ENCODE measurements around the gene SMOC1.

Gene SMOC1

DNA sequence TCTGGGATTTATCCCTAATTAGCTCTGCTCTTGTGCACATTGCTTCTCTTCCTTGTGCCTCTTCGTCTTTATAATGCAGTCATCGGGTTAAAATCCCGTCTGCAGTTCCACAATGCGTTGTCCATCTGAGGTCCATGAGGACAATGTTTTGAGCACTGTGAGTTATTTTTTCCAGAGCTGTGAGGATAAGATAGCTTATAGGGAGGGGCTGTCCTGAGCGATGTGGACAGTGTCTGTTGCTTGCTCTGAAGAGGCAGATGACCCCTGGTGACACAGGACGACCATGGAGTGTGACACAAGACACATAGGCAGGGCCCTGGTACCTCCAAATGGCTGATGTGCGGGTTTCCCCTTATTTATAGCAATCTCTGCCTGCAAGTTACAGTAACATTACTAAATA lies 132.5 kb downstream of the SMOC1 start:
- DNase-seq (ENCODE audit: low read depth) = no peak

DNA sequence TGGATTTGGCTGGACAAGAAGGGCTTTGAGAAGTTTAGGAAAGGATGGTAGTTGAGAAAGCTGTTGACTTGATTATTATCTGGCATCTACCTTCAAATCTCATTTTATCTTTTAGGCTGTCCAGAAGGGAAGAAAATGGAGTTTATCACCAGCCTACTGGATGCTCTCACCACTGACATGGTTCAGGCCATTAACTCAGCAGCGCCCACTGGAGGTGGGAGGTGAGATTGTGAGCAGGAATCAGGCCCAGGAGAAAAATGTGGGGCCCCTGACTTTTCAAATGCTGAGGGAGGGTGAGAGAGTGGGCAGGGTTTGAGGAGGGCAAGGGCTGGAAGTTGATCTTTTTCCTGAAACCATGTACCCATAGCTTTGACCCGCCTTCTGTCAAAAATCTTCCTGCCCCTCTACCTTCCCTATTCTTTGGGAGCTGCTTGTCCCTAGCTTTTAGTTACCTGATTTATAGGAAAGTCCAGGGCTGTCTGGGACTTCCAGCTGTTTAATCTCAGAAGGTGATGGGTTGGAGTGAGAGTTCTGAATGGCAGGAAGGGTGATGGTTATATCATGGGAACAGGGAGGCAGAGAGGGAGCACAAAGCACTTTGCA lies 134.2 kb downstream of the SMOC1 start:
- peak; percentile 4 for DNase-seq (ENCODE audit: low read depth)

DNA sequence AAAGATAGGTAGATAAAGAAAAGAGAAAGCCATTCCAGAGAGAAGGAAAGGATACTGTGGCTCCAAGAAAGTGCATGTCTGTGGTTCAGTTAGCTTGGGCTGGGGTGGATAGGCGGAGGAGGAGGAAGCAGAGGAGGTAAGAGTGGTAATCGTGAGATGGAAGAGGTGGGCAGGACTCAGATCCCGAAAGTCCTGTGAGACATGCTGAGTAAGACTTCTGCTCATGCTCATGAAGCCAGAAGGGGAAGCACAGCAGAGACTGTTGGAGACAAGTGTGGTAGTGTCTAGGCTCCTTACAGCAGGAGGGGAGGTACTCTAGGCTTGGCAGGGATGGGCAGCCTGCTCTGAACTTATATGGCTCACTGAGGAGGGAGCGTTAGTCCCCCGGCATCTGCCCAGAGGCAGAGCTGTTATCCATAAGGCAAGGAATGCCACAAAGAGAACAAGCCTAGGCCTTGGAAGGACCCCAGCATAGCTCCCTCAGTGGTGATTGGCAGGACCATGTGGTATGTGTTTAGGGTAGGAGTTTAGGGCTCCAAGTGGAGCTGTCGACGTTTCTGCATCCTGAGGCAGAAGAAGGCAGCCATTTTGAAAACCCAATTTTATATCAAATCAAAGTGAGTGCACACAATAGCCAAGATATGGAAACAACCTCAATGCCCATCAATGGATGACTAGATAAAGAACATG lies 135.3 kb downstream of the SMOC1 start:
- DNase-seq (ENCODE audit: low read depth) = no peak

DNA sequence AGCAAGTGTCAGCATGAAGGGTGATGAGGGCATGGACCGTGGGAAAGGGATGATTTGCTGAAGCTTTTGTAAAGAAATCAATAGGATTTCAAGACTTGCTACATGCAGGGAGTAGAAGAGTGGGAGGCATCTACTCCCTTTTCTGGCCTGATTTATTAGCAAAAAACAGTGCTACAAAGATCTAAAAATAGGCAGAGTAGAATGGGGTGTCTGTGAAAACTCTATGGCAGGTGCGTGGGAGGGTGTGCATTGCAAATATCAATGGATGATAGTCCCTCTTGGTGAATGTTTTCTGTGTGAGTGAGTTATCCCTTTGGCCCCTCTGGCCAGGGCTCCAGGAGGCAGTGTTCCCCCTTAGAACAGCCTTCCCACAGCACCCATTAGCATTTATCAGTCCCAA lies 139.0 kb downstream of the SMOC1 start:
- no peak for DNase-seq (ENCODE audit: low read depth)

DNA sequence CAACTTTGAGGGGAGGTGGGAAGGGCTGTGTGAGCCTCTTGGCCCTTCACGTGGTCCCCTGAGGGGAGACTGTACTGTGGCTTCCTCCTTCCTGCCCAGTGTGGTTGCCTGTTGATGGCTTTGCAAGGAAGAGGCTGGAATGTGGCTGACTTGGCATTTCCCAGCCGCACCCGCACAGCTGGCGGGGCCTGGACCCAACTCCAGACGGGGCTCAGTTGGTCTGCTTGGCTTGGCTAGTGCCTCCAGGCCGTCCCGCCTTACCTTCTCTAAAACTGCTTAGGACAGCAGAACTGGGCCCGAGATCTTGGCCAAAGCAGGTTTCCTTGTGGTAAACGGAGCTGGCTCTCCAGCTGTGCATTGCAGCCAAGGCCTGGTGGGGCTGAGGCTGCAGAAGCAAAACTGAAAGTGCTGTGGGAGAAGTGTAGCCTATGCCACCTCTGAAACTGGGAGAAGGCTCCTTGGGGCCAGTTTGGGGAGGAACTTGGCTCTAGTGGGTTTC lies 139.5 kb downstream of the SMOC1 start:
- DNase-seq (ENCODE audit: low read depth) = no peak

DNA sequence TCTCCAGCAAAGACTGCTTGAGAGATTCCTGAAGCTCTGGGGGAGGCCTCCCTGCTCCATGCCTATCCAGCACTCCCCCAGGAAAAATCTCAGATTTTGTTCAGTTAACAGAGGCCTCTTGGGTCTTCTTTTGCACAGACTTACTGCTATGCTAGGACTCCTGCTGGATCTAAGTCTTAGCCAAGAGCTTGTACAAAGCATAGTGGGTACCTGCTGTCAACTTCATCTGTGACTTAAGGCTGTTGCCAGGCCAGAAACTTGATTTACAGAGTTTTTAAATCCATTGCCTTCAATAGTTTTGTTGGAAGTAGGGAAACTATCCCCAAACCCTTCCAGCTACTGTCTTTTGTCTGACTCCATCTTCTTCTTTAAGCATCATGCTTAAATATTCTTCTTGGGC lies 140.5 kb downstream of the SMOC1 start:
- no peak for DNase-seq (ENCODE audit: low read depth)

DNA sequence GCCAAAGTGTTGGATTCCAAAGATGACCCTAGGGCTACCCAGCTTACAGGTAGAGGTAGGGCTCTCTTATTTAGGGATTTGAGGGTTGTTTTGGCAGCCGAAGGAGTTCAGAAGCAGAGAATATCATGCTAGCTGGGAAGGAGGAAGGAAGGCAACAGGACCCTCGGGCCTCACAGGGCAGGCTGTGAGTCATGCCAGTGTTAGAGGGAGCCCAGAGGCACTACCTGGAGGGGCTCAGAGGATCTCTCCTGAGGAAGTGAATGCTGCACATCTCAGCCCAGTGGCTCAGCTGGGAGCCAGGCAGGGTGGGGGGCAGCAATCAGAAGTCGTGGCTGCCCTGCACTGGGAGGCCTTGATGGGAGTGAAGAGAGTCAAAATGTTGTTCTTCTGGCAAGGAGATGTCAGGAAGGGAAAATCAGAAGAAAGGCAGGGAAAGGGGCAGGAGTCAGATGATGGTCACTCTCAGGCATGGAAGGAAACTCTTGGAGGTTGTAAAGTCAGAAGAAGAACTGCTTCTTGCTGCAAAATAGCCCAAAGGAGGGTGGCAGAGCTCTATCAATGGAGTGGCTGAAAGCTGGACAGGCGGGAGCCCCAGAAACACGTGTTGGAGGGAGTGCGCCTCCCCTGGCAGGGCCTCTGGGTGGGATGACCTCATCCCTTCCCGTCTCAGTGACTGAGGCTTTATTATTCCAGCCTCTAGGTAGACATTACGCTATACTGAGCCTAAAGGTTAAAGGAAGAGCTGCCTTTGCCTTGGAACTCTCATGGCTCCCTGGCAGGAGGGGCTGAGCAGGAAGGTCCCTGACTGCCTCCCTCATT lies 141.3 kb downstream of the SMOC1 start:
- no peak for DNase-seq (ENCODE audit: low read depth)

DNA sequence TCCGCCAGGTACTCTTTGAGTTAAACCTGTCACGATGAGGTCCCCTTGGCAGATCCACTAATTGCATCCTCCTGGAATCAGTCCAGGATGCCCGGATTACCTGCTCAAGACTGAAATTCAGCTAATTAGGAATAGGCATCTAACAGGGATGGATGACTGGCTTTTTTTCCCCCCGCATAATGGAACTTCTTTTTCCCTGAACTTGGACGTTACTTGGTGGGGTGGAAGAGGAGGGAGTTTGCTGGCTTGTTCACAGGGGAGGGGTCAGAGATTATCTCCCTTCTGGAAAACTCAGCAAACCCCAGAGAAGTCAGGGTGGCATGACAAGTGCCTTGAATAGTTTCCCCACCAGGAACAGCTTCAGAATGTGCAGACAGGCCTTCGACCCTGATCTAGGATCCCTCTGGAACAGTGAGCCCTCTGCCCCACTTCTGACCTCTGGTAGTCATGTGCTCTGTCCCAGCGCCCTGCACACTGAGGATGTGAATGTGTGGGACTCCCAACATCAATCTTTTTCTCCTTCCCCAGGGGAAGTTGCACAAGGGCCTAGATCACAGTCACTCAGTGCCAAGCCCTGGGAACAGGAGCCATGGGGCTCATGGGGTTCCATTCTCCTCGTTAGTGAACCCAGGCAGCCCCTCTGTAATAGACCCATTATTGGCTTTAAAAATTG lies 142.5 kb downstream of the SMOC1 start:
- DNase-seq (ENCODE audit: low read depth) = no peak

DNA sequence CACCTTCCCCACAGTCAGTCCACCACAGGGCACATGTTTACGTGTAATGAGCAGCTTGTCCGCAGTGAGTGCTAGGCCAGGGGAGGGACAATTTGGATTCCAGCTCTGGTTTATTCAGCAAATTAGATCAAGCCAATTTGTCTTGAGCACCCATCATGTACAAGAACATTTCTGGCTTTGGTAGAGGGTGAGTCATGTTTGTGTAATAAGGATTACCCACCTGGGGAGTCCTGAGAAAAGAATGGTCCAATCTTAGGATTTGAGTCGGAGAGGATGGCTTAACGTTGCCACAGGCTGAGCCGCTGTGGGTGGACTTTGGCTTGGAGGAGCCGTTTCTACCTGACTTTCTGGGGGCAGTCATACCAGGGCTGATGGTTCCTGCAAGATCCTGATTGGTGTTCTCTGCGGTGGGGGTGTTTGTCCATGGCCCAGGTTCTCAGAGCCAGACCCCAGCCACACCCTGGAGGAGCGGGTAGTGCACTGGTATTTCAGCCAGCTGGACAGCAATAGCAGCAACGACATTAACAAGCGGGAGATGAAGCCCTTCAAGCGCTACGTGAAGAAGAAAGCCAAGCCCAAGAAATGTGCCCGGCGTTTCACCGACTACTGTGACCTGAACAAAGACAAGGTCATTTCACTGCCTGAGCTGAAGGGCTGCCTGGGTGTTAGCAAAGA lies 143.7 kb downstream of the SMOC1 start:
- DNase-seq (ENCODE audit: low read depth) = no peak

DNA sequence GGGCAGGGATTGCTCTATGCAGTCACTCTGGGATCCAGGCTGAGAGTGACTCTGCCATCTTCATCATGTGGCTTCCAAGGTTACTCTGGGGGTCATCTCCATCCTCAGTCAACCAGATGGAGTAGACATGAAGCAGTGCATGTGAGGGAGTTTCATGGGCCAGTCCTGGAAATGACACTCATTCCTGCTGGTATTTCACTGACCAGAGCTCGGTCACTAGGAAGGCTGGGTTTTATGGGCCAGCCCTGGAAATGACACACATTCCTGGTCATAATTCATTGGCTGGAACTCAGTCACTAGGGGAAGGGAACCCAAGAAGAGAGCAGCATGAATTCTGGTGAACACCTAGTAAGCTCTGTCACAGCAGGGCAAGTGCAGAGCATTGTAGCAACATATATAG lies 144.7 kb downstream of the SMOC1 start:
- no peak for DNase-seq (ENCODE audit: low read depth)

DNA sequence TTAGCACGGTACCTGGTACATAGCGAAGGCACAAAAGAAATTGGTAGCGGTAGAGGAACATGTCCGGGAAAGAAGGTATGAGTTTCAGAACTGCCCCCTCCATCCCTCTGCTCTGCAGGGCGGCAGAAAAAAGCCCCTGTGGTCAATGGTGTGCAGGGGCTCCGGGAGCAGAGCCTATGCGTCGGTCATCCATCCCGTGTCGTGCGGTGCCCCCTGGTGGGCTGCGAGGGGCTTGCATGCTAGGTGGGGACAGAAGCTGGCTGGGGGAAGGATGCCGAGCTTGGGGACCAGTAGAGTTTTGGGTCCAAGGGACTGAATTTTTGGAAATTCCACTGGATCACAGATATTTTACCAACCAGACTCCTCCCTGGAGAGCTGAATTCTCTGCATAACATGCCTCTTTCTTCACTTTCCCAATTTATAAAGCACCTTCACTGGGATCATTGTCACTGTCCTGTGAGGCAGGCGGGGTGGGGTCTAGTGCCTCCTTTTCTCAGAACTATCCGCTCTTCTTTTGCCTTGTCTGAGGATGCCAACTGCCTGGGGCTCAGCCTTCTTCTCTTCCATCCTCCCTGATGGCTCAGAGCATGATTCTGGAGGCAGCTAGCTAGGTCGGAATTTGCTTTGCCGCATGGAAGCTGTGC lies 148.7 kb downstream of the SMOC1 start:
- peak; percentile 49 for DNase-seq (ENCODE audit: low read depth)

DNA sequence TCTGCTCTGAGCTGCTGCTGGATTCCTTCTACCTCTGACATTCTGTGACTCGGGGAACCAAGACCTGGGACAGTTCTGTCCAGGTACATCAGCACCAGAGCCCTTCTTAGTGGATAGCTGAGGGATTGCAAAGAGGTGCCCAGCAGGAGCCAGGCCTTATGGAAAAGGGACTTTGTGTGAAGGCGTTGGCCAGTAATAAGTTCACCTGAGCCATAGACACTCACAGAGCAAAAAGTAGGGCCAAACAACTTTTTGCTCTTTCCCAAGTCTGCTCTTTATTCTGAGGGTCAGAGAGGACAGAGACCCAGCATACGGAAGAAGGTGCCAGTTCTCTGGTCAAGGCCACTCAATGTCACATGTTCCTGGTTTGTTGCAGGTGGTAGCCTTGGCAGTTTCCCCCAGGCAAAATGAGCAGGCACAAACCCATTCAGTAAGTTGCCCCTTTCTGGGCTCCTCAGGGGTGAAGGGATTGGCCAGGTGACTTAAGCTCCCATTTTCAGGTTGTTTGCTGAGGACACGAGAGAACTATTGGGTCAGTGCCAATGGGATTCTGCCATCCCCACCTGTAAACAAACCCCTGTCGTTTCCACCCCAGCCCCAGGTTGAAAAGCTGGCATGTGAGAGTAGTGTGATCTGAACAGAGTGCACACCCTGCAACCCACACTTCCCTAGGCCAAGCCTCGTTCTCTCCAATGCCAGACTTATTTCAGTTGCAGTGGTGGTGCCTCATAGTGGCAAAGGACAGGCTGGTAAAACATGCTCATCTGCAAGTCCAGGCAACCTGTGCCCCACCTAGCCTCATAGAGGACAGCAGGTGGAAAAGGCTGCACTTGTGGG lies 150.3 kb downstream of the SMOC1 start:
- DNase-seq (ENCODE audit: low read depth) = no peak

DNA sequence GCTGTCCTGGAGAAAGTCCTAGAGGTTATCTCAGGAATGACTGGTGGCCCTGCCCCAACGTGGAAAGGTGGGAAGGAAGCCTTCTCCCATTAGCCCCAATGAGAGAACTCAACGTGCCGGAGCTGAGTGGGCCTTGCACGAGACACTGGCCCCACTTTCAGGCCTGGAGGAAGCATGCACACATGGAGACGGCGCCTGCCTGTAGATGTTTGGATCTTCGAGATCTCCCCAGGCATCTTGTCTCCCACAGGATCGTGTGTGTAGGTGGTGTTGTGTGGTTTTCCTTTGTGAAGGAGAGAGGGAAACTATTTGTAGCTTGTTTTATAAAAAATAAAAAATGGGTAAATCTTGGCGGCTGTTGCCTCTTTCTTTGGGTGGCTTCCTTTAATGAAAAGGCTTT lies 152.8 kb downstream of the SMOC1 start:
- DNase-seq (ENCODE audit: low read depth) = no peak

DNA sequence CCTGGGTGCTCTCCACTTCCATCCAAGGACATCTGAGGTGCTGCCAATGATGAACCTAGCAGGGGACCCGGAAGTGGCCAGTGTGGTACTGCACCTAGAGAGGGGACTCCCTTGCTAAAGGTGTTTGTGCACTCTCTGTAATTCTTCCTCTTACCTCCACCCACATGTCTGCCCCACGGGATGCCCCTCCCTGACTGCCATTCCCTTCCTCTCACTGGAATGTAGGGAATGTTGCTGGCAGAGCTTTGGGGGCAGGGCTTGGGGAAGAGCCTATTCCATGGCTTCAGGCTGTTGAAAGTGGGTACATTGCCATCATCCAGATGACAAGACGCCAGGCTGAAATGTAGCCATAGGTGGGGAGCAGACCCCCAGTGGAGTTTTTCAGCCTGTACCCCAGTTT lies 153.2 kb downstream of the SMOC1 start:
- no peak for DNase-seq (ENCODE audit: low read depth)

DNA sequence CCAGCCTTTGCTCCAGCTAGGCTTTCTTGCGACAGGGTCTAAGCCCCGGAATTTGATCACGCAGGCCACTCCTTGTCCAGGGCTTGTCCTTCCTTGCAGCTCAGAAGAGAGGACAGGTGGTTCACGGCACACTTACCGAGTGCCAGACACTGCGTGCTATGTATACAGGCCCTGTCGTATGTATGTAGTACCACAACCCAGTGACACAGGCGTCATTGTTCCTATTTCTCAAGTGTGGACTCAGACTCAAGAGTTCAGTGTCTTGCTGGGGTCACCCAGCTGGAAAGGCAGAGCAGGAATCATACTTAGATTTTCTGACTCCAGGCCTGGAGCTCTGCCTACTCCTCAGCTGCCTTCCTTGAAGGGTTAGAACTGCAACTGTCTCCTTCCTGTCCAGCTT lies 153.9 kb downstream of the SMOC1 start:
- DNase-seq (ENCODE audit: low read depth) = no peak

DNA sequence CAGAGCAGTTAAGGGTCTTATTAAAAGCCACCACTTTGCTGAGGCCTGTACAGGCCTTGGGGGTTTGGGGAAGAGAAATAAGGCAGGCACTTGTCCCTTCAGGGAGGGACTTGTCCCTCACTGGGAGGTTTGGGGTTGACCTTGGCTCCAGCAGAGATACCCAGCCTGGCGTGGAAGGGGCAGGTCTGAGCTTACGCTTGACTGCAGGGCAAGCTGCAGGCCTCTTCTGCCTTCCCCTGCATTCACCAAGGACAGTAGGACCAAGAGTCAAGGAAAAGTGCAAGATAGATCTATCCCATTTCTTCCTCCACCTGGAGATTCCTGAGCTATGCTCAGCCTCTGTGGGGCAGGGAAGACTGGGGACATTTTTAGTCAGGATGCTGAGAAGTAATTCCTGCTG lies 154.3 kb downstream of the SMOC1 start:
- DNase-seq (ENCODE audit: low read depth) = no peak

DNA sequence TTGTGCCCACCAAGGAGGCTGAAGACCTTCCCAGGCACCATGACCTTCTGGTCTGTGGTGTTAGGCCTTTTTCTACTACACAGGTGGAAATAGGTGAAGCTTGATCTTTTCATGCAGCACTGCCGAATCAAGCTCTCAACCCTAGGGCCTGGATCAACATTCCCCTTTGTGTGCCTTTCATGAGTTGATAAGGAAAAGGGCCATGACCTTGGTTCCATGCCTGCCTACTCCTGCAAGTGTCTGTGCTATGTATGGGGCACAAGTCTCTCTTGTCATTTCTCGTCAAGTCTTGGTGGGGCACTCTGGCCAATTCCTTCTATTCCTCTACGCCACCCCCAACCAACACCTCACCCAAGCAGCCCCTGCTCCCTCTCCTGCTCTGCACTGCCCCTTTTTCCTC lies 155.0 kb downstream of the SMOC1 start:
- no peak for DNase-seq (ENCODE audit: low read depth)

DNA sequence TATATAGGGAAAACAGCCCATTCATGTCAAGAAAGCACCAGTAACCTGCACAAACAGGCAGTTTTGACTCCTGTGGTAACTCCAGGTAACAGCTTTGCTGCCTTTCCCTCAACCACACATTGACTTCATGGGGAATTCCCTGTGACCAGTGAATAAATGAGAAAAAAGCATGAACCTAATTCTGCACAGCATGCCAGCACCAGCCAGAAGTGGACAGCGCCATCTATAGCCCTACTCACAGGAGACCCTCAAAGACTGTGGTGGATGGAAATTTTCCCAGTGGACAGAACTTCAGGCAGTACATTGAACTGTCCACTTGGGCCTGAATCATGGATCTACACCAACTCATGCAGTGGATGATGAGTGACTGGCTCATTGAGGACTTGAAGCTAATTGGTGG lies 157.4 kb downstream of the SMOC1 start:
- no peak for DNase-seq (ENCODE audit: low read depth)

DNA sequence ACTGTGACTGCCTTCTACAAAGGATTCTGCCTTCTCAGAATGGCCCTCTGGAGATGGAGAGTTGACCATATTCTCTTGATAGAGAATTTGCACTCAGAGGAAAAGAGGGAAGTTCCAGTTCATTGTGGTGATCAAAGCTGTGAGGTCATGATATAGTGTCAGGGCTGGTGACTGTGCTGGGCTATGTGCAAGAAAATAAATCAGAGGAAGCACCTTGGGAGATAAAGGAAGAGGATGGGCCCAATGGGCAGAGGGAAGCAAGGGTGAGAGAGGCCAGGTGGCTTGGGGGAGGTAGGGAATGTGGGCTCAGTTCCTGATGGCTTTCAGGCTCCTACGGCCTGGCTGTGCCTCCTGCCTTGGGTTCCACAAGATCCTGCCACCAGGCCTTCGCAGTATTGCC lies 163.8 kb downstream of the SMOC1 start:
- DNase-seq (ENCODE audit: low read depth) = no peak

DNA sequence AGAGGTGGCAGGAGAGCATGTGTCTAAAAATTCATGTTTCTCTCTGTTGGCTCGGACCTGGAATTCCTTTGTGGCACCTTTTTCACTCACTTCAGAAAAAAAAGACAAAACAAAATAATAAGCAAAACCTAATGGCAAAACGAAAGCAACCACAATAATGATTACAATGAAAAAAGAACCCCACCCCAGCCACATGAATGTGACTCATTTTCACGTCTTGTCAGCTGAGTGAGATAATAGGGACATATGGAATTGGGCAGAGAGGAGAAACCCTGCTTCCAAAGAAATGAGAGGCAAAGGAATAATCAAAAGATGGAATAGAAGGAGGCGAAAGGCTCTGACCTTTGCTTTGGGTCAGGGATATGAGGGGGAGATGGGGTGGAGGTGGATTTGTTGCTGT lies 166.1 kb downstream of the SMOC1 start:
- DNase-seq (ENCODE audit: low read depth) = no peak

All from activated T-cell treated with anti-CD3 and anti-CD28 coated beads for 24 hours (primary cell).